Measurements from ENCODE around the gene PLA2G4B.

DNA sequence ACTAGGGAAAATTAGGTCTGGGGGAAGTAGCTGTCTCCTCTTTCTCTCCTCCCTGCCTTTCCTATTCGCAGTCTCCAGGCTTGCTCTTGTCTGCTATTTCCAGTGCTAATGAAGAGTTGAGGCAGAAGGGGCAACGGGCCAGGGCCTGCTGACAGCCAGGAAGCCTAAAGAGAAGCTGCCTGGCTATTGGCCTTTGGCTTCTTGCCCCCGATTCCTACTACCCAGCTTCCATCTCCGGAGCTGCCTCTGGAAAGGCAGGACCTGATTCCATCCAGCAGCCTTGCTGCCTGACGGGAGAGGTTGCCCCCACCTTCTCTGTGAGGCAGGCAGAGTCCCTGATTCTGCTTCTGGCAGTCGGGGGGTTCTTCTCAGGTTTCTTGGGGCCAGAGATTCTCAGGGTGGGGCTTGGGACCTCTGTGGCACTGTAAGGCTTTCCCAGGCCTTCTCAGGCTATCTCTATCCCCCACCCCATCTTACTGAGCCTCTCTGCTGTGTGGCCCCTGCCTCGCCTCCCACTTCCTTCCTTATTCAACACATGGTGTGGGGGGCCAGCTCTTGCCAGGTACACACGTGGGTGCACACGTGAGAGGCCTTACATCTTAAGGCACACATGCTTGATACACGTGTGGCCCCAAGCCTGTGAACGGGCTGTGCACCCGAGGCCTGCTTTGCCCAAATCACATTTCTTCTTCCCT, 29.0 kb upstream of the PLA2G4B start:
- no peak for TF ChIP-seq HMGA2 (CRISPR knock-in tag; IDR thresholded peaks at IDR 0.05)
- TF ChIP-seq, protein P1, sequence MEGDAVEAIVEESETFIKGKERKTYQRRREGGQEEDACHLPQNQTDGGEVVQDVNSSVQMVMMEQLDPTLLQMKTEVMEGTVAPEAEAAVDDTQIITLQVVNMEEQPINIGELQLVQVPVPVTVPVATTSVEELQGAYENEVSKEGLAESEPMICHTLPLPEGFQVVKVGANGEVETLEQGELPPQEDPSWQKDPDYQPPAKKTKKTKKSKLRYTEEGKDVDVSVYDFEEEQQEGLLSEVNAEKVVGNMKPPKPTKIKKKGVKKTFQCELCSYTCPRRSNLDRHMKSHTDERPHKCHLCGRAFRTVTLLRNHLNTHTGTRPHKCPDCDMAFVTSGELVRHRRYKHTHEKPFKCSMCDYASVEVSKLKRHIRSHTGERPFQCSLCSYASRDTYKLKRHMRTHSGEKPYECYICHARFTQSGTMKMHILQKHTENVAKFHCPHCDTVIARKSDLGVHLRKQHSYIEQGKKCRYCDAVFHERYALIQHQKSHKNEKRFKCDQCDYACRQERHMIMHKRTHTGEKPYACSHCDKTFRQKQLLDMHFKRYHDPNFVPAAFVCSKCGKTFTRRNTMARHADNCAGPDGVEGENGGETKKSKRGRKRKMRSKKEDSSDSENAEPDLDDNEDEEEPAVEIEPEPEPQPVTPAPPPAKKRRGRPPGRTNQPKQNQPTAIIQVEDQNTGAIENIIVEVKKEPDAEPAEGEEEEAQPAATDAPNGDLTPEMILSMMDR (IDR thresholded peaks at IDR 0.05), result no peak
- TF ChIP-seq, protein P2, sequence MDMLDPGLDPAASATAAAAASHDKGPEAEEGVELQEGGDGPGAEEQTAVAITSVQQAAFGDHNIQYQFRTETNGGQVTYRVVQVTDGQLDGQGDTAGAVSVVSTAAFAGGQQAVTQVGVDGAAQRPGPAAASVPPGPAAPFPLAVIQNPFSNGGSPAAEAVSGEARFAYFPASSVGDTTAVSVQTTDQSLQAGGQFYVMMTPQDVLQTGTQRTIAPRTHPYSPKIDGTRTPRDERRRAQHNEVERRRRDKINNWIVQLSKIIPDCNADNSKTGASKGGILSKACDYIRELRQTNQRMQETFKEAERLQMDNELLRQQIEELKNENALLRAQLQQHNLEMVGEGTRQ (CRISPR knock-in tag; IDR thresholded peaks at IDR 0.05), result no peak
- TF ChIP-seq, protein P3, sequence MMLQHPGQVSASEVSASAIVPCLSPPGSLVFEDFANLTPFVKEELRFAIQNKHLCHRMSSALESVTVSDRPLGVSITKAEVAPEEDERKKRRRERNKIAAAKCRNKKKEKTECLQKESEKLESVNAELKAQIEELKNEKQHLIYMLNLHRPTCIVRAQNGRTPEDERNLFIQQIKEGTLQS (CRISPR knock-in tag; conservative IDR thresholded peaks at IDR 0.05), result no peak
- TF ChIP-seq, protein P4, sequence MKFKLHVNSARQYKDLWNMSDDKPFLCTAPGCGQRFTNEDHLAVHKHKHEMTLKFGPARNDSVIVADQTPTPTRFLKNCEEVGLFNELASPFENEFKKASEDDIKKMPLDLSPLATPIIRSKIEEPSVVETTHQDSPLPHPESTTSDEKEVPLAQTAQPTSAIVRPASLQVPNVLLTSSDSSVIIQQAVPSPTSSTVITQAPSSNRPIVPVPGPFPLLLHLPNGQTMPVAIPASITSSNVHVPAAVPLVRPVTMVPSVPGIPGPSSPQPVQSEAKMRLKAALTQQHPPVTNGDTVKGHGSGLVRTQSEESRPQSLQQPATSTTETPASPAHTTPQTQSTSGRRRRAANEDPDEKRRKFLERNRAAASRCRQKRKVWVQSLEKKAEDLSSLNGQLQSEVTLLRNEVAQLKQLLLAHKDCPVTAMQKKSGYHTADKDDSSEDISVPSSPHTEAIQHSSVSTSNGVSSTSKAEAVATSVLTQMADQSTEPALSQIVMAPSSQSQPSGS (CRISPR knock-in tag; IDR thresholded peaks at IDR 0.05; ENCODE audit: borderline replicate concordance, low read depth), result no peak
- no peak for TF ChIP-seq SMAD4 (CRISPR knock-in tag; IDR thresholded peaks at IDR 0.05)
- TF ChIP-seq, protein P5, sequence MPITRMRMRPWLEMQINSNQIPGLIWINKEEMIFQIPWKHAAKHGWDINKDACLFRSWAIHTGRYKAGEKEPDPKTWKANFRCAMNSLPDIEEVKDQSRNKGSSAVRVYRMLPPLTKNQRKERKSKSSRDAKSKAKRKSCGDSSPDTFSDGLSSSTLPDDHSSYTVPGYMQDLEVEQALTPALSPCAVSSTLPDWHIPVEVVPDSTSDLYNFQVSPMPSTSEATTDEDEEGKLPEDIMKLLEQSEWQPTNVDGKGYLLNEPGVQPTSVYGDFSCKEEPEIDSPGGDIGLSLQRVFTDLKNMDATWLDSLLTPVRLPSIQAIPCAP (CRISPR knock-in tag; IDR thresholded peaks at IDR 0.05), result no peak
- no peak for TF ChIP-seq FOXP1 (CRISPR knock-in tag; IDR thresholded peaks at IDR 0.05; ENCODE audit: borderline replicate concordance)
- no peak for TF ChIP-seq ZNF232 (CRISPR knock-in tag; IDR thresholded peaks at IDR 0.05)
- TF ChIP-seq, protein P6, sequence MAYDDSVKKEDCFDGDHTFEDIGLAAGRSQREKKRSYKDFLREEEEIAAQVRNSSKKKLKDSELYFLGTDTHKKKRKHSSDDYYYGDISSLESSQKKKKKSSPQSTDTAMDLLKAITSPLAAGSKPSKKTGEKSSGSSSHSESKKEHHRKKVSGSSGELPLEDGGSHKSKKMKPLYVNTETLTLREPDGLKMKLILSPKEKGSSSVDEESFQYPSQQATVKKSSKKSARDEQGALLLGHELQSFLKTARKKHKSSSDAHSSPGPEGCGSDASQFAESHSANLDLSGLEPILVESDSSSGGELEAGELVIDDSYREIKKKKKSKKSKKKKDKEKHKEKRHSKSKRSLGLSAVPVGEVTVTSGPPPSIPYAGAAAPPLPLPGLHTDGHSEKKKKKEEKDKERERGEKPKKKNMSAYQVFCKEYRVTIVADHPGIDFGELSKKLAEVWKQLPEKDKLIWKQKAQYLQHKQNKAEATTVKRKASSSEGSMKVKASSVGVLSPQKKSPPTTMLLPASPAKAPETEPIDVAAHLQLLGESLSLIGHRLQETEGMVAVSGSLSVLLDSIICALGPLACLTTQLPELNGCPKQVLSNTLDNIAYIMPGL (CRISPR knock-in tag; IDR thresholded peaks at IDR 0.05), result no peak
- no peak for TF ChIP-seq FOXK1 (CRISPR knock-in tag; IDR thresholded peaks at IDR 0.05)
- no peak for TF ChIP-seq OVOL2 (CRISPR knock-in tag; IDR thresholded peaks at IDR 0.05; ENCODE audit: borderline replicate concordance)
- TF ChIP-seq, protein P7, sequence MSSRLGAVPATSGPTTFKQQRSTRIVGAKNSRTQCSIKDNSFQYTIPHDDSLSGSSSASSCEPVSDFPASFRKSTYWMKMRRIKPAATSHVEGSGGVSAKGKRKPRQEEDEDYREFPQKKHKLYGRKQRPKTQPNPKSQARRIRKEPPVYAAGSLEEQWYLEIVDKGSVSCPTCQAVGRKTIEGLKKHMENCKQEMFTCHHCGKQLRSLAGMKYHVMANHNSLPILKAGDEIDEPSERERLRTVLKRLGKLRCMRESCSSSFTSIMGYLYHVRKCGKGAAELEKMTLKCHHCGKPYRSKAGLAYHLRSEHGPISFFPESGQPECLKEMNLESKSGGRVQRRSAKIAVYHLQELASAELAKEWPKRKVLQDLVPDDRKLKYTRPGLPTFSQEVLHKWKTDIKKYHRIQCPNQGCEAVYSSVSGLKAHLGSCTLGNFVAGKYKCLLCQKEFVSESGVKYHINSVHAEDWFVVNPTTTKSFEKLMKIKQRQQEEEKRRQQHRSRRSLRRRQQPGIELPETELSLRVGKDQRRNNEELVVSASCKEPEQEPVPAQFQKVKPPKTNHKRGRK (CRISPR knock-in tag; IDR thresholded peaks at IDR 0.05; ENCODE audit: borderline replicate concordance), result no peak
- TF ChIP-seq TCF7 (CRISPR knock-in tag; IDR thresholded peaks at IDR 0.05; ENCODE audit: low read depth), result no peak
